ENCODE data around the gene TRPM3. TPM values are rescaled to one million over a fixed set of nuclear protein-coding genes. Genes with fewer than 3 reads are reported as not detected.

The TRPM3 gene
- total RNA-seq, 1 experiment from 2014 or later: not detected

- Histone ChIP-seq H3K9me3 (ENCODE audit: control insufficient read depth, insufficient read depth, low read depth, low read length) (no peaks in the 10 kb centered on the region), H3K4me1 (ENCODE audit: control insufficient read depth, insufficient read depth, low read length) (no peaks in the 10 kb centered on the region), H3K27me3 (ENCODE audit: control insufficient read depth, insufficient read depth, low read length) (no peaks in the 10 kb centered on the region), H3K4me3 (ENCODE audit: low read depth in 2 of 2, low read length in 2 of 2) (no peak overlapping the region), H3K27ac (ENCODE audit: low read length) (no peak overlapping the region), H3K36me3 (ENCODE audit: control insufficient read depth, insufficient read depth, low read length) (no peaks in the 10 kb centered on the region)
- in situ Hi-C loops (cut with HindIII; ENCODE audit: low pct_unique_long_range_greater_than_20kb, low sequenced_read_pairs): no loop called here
- intact Hi-C loops (cut with micrococcal nuclease; ENCODE audit: unreplicated experiment): no loop called here
- ChIA-PET POLR2A (no interaction called here), CTCF (no interaction called here)
- ATAC-seq (no peak), DNase-seq (ENCODE audit: low read depth, low spot score) (no peak)
- BruUV-seq (replicated peaks): no TSS peak
- TF ChIP-seq POLR2AphosphoS5 (IDR thresholded peaks at IDR 0.05; ENCODE audit: low read depth, low read length) (no peak), SIN3A (IDR thresholded peaks at IDR 0.05; ENCODE audit: borderline replicate concordance, insufficient read depth, low read depth, low read length) (no peak), REST (IDR thresholded peaks at IDR 0.05; ENCODE audit: insufficient read depth in 1 of 2, low read depth in 2 of 2, low read length in 1 of 2) (no peak), CTCF (IDR thresholded peaks at IDR 0.05) (no peak), TCF7L2 (IDR thresholded peaks at IDR 0.05; ENCODE audit: low read depth, low read length) (no peak)
Measured at GRCh38 chr9:70597886-70598285, 523.5 kb downstream of the TRPM3 start.

- in situ Hi-C loops (cut with HindIII; ENCODE audit: low pct_unique_long_range_greater_than_20kb, low sequenced_read_pairs) (no loop called here), intact Hi-C loops (cut with micrococcal nuclease; ENCODE audit: unreplicated experiment) (no loop called here)
- Histone ChIP-seq H3K27me3 (ENCODE audit: control insufficient read depth, insufficient read depth, low read length) (no peaks in the 10 kb centered on the region), H3K4me1 (ENCODE audit: control insufficient read depth, insufficient read depth, low read length) (no peaks in the 10 kb centered on the region), H3K4me3 (ENCODE audit: low read depth in 2 of 2, low read length in 2 of 2) (no peak overlapping the region), H3K27ac (ENCODE audit: low read length) (no peak overlapping the region), H3K9me3 (ENCODE audit: control insufficient read depth, insufficient read depth, low read depth, low read length) (no peaks in the 10 kb centered on the region), H3K36me3 (ENCODE audit: control insufficient read depth, insufficient read depth, low read length) (no peaks in the 10 kb centered on the region)
- ATAC-seq (no peak), DNase-seq (ENCODE audit: low read depth, low spot score) (no peak)
- ChIA-PET CTCF (no interaction called here), POLR2A (no interaction called here)
- TF ChIP-seq CTCF (IDR thresholded peaks at IDR 0.05) (no peak), TCF7L2 (IDR thresholded peaks at IDR 0.05; ENCODE audit: low read depth, low read length) (no peak), SIN3A (IDR thresholded peaks at IDR 0.05; ENCODE audit: borderline replicate concordance, insufficient read depth, low read depth, low read length) (no peak), POLR2AphosphoS5 (IDR thresholded peaks at IDR 0.05; ENCODE audit: low read depth, low read length) (no peak), REST (IDR thresholded peaks at IDR 0.05; ENCODE audit: insufficient read depth in 1 of 2, low read depth in 2 of 2, low read length in 1 of 2) (no peak)
- BruUV-seq (replicated peaks): no TSS peak
Measured at GRCh38 chr9:70595211-70595610, 526.2 kb downstream of the TRPM3 start.

Measured in Panc1 (cell line).